ENCODE data around the gene OGFOD2.
"Not testable (repeated sequence)": the region's sequence is repeated elsewhere in the genome, so short reads cannot be mapped to it uniquely, and the experiment has no call there.

Gene OGFOD2

GRCh38 chr12:123005081-123005626 is 30.1 kb downstream of the OGFOD2 start:
- DNase-seq = no peak

- DNase-seq = no peak
Observed at GRCh38 chr12:123006977-123007376, 31.9 kb downstream of the OGFOD2 start.

GRCh38 chr12:123010110-123010509 is 35.1 kb downstream of the OGFOD2 start:
- DNase-seq = no peak

GRCh38 chr12:123010681-123011080 is 35.6 kb downstream of the OGFOD2 start:
- no peak for DNase-seq

GRCh38 chr12:123011701-123012100 is 36.7 kb downstream of the OGFOD2 start:
- no peak for DNase-seq

- DNase-seq = no peak
Observed at GRCh38 chr12:123013185-123014095, 38.4 kb downstream of the OGFOD2 start.

- DNase-seq = not testable (repeated sequence)
Observed at GRCh38 chr12:123014473-123014872, 39.4 kb downstream of the OGFOD2 start.

GRCh38 chr12:123017753-123018152 is 42.7 kb downstream of the OGFOD2 start:
- no peak for DNase-seq

GRCh38 chr12:123019841-123020138 is 44.7 kb downstream of the OGFOD2 start:
- no peak for DNase-seq

GRCh38 chr12:123021688-123022604 is 46.9 kb downstream of the OGFOD2 start:
- DNase-seq = no peak

- DNase-seq = no peak
Observed at GRCh38 chr12:123022846-123023245, 47.8 kb downstream of the OGFOD2 start.

GRCh38 chr12:123024819-123025391 is 49.9 kb downstream of the OGFOD2 start:
- DNase-seq = no peak

GRCh38 chr12:123026094-123026853 is 51.2 kb downstream of the OGFOD2 start:
- DNase-seq = no peak

- DNase-seq = no peak
Observed at GRCh38 chr12:123027726-123028445, 52.8 kb downstream of the OGFOD2 start.

- no peak for DNase-seq
Observed at GRCh38 chr12:123028475-123028874, 53.4 kb downstream of the OGFOD2 start.

GRCh38 chr12:123029550-123029949 is 54.5 kb downstream of the OGFOD2 start:
- no peak for DNase-seq

Measured in NK-92 treated with Interleukin-12 subunit alpha and Interleukin-12 subunit beta, amount 100 ng/mL, for 24 hours (cell line).